Glutamatergic neuron (in vitro differentiated cells): ENCODE data around the gene SRSF4. TPM values are rescaled to one million over a fixed set of nuclear protein-coding genes. Genes with fewer than 3 reads are reported as not detected.
A peak's percentile ranks its signal among the peaks of the same experiment; 100 is the strongest.

Experiments used
- DNase-seq: peaks from one replicate; pipeline ENCODE4 v3.0.0; 2022
- H3K27ac Mint-ChIP-seq: one replicate; pipeline ENCODE4 v1.8.0; 2020; ENCODE audit warnings: mild to moderate bottlenecking, mixed read lengths, inconsistent platforms; ENCODE audit not compliant: unreplicated experiment
- H3K27me3 Mint-ChIP-seq: one replicate; pipeline ENCODE4 v1.8.0; 2020; ENCODE audit warnings: mild to moderate bottlenecking, moderate library complexity, mixed read lengths, inconsistent platforms; ENCODE audit not compliant: unreplicated experiment
- H3K36me3 Mint-ChIP-seq: one replicate; pipeline ENCODE4 v1.8.0; 2020; ENCODE audit warnings: mild to moderate bottlenecking, mixed read lengths, inconsistent platforms; ENCODE audit not compliant: unreplicated experiment
- H3K4me1 Mint-ChIP-seq: one replicate; pipeline ENCODE4 v1.8.0; 2020; ENCODE audit warnings: mild to moderate bottlenecking, low read depth, mixed read lengths, inconsistent platforms; ENCODE audit not compliant: unreplicated experiment
- H3K4me3 Mint-ChIP-seq: one replicate; pipeline ENCODE4 v1.8.0; 2020; ENCODE audit warnings: mild to moderate bottlenecking, mixed read lengths, inconsistent platforms; ENCODE audit not compliant: unreplicated experiment
- H3K9me3 Mint-ChIP-seq: one replicate; pipeline ENCODE4 v1.8.0; 2020; ENCODE audit warnings: mild to moderate bottlenecking, moderate library complexity, mixed read lengths, inconsistent platforms; ENCODE audit not compliant: unreplicated experiment
- CTCF ChIP-seq: fragments of 200-600 bp; sonication (generic); IDR thresholded peaks from one replicate; pipeline ENCODE4 v1.5.0; 2021; ENCODE audit not compliant: partially characterized antibody, unreplicated experiment
- long read RNA-seq: library from polyadenylated mRNA; unstranded; transcript quantifications from one replicate; pipeline ENCODE4 v2.0.0, GENCODE V29; 2020; ENCODE audit not compliant: unreplicated experiment
- total RNA-seq: library from RNA; stranded (reverse); fragmentation: NEBNext Ultra II Directional; extraction: Animal tissue kit (Norgen Biotek cat#: 25700); gene quantifications from one replicate; pipeline ENCODE4 v1.2.1, GENCODE V29; 2021; ENCODE audit not compliant: unreplicated experiment

SRSF4 gene
- total RNA-seq, result 69.0 TPM
- long read RNA-seq, transcript SRSF4-202 (5 exons, 1,264 nt), result minor isoform, 7 of 54 reads
- long read RNA-seq, transcript SRSF4-201 (6 exons, 2,387 nt), result major isoform, 39 of 54 reads
- long read RNA-seq, partial matches to known transcripts, result 3 of 54 reads
- long read RNA-seq, other reads (novel, unspliced or antisense), result 5 of 54 reads

DNA sequence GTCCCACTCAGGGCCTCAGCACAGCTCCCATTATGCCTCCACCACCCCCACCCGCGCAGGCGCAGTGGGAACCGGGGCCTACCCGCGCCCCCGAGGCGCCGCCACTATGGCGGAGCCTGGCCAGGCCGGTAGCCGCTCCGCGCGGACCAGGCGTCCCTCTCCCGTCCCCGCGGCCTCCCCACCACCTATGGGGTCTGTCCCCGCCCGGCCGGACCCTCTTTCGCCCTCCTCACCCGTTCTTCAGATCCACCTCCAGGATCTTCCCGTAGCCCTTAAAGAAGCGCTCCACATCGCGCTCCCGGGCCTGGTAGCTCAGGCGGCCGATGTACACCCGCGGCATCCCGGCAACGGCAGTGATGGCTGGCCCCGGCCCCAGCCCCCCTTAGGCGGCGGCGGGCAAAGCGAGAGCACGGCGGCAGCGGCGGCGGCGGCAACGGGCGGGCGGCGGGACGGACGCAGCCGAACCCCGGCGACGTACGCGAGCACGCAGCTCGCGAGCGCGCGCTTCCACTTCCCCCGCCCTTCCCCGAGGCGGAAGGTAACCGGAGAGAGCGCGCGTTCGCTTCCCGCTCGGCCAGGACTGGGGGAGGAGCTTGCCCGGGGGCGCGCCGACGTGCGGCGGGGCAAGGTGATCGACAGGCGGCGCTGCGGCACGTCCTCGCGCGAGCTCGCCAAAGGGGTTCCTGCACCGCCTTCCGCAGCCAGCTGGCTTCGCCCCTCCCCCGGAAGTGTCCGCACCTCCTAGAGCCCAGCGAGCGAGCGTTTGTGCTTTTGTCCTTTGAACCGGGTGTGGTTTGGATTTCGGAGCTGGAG, at the start of gene SRSF4:
TSS of gene SRSF4 (minus strand) at position 488 of the 813 bp plus-strand sequence. CDS start at position 340, 148 bp downstream.
- H3K36me3 Mint-ChIP-seq, result no peaks in the 10 kb centered on the region
- H3K4me1 Mint-ChIP-seq, result peaks cover 15% of the 10 kb centered on the region
- H3K9me3 Mint-ChIP-seq, result peaks cover 4% of the 10 kb centered on the region
- TF ChIP-seq CTCF, result peak; percentile 78
- no peaks in the 10 kb centered on the region for H3K27me3 Mint-ChIP-seq
- peak; percentile 99 for DNase-seq
- H3K27ac Mint-ChIP-seq, result peak within 1 kb of the TSS; percentile 98
- H3K4me3 Mint-ChIP-seq, result peak within 1 kb of the TSS; percentile 92

DNA sequence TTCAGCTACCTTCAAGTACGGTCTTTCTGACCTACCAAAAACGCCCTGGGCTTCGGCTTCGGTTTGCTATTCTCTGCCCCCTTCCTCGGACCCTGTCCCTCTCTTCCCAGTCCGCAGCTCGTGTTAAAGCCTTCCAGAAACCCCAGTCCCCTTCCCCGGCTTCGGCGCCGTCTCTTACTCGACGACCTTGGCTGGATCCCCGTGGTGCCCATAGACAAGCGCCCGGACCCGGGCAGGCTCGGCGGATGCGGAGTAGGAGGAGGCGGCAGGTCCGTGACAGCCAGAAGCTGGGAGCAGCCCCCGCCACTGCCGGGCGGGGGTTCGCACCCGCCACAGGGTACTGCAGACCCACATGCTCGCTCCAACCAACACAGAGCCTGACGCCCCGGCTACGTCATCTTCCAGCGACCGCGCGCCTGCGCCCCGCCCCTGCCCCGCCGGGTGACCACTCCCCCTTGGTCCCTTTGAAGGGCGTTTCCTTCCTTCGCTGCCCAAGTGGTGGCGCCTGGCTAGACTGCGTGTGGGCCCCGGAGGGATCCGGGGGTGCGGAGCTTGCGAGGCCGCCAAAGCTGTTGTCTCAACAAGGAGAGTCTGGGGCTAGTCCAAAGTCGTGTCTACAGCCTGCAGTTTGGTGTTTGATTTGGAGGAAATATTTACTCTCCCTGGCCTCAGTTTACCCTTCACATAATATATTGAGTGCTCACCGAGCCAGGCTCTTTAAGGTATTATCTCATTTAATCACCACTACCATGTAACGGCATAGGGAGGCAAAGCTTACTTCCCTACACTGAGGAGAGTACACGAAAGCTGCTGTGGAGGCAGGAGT, 49.1 kb upstream of the SRSF4 start, which contains the start of gene MECR:
TSS of gene MECR (minus strand) at position 382 of the 826 bp plus-strand sequence. CDS start at position 354, 28 bp downstream.
- H3K27me3 Mint-ChIP-seq, result peaks cover under 1% of the 10 kb centered on the region
- H3K36me3 Mint-ChIP-seq, result no peaks in the 10 kb centered on the region
- no peak for TF ChIP-seq CTCF
- peaks cover 4% of the 10 kb centered on the region for H3K4me1 Mint-ChIP-seq
- H3K4me3 Mint-ChIP-seq, result peak within 1 kb of the TSS; percentile 98
- DNase-seq, result peak; percentile 97
- H3K27ac Mint-ChIP-seq, result peak within 1 kb of the TSS; percentile 84
- H3K9me3 Mint-ChIP-seq, result peaks cover 8% of the 10 kb centered on the region

- Mint-ChIP-seq H3K36me3 (no peaks in the 10 kb centered on the region), H3K4me1 (peaks cover 4% of the 10 kb centered on the region), H3K9me3 (peaks cover 7% of the 10 kb centered on the region), H3K4me3 (peak overlapping the region; percentile 98), H3K27ac (peak overlapping the region; percentile 84), H3K27me3 (peaks cover 3% of the 10 kb centered on the region)
- DNase-seq, result no peak
- TF ChIP-seq CTCF, result no peak
These were observed 48.5 kb upstream of the SRSF4 start for GRCh38 chr1:29230204-29230552.

GRCh38 chr1:29227511-29227910, 45.8 kb upstream of the SRSF4 start:
- H3K27ac Mint-ChIP-seq, result no peak overlapping the region
- peaks cover 3% of the 10 kb centered on the region for H3K27me3 Mint-ChIP-seq
- H3K4me1 Mint-ChIP-seq, result peaks cover 7% of the 10 kb centered on the region

More at GRCh38 chr1:29227511-29227910, 45.8 kb upstream of the SRSF4 start:
- H3K9me3 Mint-ChIP-seq, result peaks cover 5% of the 10 kb centered on the region
- H3K36me3 Mint-ChIP-seq, result no peaks in the 10 kb centered on the region
- DNase-seq, result no peak
- H3K4me3 Mint-ChIP-seq, result no peak overlapping the region
- TF ChIP-seq CTCF, result no peak
